HG03575 (cell line): ENCODE data around the gene ARF5.
"Not testable (repeated sequence)": the region's sequence is repeated elsewhere in the genome, so short reads cannot be mapped to it uniquely, and the experiment has no call there.

Experiments used
- ATAC-seq: cut with Tn5 transposase; IDR thresholded peaks from one replicate; pipeline ENCODE4 v1.9.1; 2021; ENCODE audit not compliant: unreplicated experiment, insufficient number of reproducible peaks, low FRiP score; ENCODE audit errors: extremely low read depth

ARF5 gene

DNA sequence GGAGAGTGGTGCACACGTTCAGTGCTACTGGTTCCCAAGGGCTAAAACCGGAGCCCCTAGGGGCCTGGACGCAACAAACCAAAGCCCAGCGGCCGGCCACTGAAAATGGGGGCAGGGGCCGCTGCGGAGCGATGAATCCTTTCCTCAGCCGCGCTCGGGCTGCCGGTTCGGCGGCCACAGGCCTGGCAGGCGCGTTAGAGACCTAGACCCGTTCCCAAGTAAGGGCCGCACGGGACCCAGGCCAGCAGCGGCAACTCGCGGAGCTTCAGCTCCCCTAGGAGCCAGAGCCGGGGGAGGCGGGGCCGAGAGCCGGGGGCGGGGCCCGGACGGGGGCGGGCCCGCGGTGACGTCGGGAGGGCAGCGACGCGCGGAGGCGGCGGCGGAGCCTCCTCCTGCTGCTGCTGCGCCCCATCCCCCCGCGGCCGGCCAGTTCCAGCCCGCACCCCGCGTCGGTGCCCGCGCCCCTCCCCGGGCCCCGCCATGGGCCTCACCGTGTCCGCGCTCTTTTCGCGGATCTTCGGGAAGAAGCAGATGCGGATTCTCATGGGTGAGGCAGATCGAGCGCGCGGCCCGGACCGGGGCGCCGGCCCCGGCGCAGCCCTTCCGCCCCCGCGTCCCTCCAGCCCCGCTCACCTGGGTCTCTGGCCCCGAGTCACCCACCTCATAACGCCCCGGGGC lies at the start of gene ARF5:
TSS of gene ARF5 (plus strand) at position 393 of the 678 bp plus-strand sequence. CDS start at position 481, 88 bp downstream.
- peak; percentile 30 for ATAC-seq

DNA sequence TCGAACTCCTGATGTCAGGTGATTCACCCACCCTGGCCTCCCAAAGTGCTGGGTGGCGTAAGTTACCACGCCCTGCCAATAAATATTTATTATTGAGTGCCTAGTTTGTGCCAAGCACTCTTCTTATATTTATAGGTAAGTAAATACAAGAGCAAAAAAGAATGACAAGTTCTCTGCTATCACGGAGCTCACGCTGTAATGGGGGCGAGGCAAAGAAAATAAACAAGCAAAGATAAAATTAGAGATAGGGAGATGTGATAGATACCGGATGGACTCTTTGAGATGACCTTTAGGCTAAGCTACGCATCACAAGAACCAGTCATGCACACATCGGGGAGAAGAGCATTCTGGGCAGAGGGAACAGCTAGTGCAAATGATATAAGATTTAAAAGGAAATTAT lies 49.1 kb upstream of the ARF5 start:
- no peak for ATAC-seq

DNA sequence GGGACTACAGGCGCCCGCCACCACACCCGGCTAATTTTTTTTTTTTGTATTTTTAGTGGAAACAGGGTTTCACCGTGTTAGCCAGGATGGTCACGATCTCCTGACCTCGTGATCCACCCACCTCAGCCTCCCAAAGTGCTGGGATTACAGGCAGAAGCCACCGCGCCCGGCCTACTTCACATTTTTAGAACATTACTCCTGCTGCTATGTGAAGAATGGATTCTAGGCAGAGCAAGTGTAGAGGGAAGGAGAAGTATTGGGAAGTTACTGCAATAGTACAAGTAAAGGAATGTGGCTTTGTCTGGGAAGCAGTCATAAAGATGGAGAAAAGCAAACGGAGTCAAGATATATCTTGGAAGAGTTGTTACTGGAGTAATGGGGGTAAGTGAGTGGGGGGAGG lies 47.8 kb upstream of the ARF5 start:
- not testable (repeated sequence) for ATAC-seq

DNA sequence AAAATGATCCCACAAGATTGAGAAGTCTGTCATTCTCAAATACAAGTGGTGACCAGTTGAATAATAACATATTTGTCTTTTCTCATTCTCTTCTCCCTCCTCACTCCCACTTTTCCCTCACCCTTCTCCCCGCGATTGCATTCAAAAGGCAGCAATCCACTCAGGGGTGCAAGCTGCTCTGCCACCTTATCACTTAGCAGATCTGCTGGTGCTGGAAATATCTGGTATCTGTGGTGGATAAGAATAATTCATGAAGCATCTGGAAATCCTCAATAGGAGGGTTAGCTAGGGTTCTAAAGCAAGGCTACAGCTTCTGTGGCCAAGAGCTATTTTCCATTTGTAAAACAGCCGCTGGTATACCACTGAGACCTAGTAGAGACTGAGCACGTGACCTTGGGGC lies 46.7 kb upstream of the ARF5 start:
- ATAC-seq, result no peak

DNA sequence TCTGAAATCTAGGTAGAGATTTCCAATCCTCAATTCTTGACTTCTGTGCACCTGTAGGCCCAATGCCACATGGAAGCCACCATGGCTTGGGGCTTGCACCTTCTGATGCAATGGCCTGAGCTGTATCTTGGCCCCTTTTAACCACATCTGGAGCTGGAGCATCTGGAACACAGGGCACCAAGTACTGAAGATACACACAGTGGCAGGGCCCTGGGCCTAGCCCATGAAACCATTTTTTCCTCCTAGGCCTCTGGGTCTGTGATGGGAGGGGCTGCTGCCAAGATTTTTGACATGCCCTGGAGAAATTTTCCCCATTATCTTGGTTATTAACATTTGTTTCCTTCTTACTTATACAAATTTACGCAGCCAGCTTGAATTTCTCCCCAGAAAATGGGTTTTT lies 41.9 kb upstream of the ARF5 start:
- ATAC-seq, result no peak

DNA sequence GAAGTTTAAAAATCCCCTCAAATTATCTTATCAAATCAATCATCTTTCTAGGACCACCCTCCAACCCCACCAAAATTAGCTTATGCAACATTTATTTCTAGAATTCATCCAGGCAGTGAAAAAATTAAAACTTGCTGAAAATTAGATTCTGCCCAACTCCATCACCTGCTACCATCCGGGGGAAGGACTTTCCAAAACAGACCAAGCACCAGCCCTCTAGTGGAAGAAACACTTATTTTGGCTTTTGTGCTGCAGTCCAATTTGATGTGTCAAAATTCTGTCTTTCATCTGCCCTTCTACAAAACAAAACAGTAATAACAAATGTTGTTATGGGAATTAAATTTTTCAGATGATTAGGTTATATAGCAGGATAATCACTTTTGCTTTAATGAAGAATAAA lies 38.0 kb upstream of the ARF5 start:
- no peak for ATAC-seq

DNA sequence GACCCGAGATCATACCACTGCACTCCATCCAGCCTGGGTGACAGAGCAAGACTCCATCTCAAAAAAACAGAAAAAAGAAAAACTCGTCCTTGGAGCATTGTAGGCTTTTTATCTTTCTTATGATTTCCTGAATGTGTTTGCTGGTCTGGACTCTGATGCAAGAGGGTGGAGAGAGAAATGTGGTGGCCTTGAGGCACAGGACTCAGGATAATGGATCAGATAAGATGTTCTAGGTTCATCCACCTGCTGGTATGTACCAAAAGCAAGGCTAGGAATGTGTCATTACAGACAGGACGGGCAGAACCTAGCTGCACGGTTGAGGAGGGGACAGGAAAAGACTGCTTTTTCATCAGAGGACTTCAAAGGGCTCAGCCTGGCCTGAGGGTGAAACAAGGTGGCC lies 36.3 kb upstream of the ARF5 start:
- no peak for ATAC-seq

DNA sequence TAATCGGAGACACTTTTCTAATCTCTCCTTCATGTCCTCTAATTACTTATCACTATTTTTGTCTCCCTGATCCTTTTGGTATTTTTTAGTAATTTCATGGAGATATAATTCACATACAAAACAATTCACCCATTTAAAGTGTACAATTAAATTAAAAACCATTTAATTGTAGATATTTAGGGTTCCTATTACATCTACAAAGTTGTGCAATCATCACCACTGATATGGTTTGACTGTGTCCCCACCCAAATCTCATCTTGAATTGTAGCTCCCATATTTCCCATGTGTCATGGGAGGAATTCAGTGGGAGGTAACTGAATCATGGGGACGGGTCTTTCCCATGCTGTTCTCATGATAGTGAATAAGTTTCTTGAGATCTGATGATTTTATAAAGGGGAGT lies 31.8 kb upstream of the ARF5 start:
- no peak for ATAC-seq

DNA sequence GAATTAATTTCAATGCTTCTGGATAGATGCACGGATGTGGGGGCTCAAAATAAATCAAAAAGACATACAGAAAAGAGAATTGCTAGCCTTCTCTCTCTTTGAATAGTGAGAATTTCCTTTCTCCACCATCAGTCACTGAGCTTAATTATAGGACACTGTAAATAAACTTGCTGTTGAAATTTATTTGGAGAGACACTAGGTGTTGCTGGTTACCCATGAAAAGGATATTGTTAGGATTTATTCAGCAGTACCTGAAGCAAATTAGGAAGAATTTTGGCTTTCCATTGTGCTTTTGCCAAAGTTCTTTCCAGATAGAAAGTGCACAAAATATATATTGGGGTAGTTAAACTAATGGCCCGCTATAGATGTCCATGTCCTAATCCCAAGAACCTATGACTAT lies 30.4 kb upstream of the ARF5 start:
- no peak for ATAC-seq

DNA sequence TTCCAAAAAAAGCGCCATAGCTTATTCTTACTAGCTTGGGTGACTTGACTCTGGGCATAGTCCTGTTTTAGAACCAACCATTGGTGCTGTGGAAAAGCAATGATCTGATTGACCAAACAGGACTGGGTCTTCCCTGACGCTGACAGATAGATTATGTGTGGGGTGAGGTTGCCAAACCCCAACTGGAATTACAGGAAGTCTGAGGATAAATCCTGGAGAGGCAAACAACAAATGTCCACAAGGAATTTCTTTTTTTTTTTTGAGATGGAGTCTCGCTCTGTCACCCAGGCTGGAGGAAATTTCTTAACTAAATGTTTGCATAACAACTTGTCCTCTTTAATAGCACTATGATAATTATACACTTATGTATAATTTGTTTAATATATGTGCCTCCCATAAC lies 22.0 kb upstream of the ARF5 start:
- no peak for ATAC-seq

DNA sequence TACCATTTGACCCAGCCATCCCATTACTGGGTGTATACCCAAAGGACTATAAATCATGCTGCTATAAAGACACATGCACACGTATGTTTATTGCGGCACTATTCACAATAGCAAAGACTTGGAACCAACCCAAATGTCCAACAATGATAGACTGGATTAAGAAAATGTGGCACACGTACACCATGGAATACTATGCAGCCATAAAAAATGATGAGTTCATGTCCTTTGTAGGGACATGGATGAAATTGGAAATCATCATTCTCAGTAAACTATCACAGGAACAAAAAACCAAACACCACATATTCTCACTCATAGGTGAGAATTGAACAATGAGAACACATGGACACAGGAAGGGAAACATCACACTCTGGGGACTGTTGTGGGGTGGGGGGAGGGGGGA lies 20.2 kb upstream of the ARF5 start:
- not testable (repeated sequence) for ATAC-seq

DNA sequence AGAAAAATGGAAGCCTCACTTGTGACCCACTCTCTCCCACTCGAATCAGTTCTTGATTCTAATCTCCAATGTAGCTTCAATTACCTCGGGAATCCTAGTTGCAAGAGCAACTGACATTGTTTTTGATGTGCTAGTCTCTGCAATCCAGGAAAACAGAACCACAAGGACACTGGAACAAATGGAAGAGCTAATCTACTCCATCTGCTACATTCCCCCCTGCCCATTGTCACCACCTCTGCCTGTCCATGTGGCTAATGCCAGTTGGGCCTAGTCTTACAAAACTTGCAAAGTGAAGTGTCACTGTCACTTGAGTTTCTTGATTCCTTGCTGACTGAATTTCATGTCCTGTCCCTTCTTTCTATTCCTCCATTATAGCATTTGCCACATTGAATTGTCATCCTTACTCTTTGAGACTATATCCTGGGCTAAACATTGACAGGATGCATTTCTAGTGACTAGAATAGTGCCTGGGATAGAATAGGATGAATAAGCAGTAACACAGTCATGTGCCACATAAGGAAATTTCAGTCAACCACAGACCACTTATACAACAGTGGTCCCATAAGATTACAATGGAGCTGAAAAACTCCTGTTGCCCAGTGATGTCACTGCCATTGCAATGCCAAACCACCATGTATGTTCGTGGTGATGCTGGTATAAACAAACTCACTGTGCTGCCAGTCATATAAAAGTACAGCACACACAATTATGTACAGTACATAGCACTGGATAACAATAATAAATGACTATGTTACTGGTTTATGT lies 16.3 kb upstream of the ARF5 start:
- no peak for ATAC-seq

DNA sequence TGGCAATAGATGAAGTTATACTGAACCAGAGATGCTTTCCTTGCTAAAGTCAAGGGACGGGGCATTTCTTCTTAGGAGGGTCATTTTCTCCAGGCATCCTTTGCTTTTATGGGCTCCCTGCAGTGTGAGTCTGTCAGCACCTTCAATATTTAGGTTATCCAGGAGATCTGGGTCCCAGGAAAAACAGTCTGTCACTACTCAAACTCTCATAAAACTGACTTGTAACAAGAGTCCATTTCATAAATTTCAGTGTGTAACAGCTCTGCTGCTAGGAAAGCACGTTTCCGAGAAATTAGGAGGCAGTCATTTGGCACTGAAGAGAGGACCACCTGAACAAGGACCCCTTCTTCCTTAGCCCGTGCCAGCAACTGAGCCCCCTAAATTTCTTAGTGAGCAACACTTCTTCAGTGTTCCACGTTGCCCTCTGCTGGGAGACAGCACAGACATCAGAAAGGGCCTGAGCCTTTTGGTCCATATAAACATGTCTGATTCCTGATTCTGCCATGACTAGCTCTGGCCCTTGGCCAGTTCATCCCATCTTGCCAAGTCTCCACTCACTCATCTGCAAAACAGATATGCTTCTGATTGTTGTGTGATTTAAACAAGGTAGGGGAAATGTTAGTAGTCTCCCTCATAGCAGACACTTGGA lies 10.1 kb upstream of the ARF5 start:
- ATAC-seq, result no peak

DNA sequence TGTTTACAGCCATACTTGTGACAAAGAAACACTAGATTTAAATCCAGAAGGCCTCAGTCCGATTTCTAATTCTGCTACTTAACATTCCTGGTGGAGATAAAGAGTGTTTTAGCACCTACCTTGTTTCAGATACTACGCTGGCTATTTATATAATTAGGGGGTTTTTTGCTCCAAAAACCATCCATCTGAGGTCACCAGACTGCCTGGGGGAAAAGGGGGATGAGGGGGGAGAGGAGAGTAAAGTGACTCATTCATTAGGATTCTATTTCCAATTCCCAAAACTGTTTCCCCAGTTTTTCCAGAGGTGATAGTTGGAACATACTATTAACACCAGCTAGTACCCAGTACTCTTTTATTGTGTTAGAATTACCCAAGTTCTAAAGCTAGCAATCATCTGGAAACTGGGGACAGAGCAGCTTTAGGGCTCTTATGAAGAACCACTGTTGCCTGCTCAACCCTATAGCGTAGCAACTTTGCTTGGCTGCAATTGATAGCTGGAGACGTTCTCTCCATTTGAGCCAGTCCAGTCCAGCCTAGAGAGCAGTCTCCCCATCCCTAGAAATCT lies 9.4 kb upstream of the ARF5 start:
- ATAC-seq, result no peak

DNA sequence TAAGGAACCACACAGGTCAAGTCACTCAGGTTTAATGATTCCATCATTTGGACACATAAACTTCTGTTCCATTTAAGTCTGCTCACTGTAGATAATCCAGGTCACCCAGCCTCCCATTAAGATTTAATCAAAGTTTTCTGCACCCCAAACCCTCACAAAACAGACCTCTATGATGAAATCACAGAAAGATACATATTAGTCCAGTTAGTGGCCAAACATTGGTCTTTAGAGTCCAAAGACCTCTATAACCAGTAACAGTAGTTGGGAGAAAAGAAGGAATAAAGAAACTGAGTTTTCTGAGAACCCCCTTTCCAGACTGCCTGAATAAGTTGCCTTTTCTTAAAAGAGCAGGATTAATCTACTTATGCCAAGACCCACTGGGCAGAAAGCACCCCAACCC lies 7.6 kb upstream of the ARF5 start:
- ATAC-seq, result no peak

DNA sequence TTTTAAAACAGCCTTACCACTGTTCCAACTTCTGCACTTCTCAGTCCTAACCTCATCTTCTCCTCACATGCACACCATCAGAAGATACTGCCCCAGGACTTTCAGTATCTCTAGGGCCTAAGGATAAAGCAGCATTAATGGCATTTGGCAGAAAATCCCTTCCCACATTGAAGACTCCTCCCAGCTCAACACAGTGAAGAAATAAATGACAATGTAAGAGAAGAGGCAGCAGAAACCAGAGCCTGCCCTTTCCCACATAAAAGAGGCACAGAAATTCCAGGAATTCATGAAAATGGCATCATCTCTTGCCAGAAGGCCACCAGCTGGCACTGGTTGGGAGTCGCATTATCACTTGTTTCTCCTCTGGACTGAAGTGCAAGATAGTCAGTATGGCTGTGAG lies 6.5 kb upstream of the ARF5 start:
- no peak for ATAC-seq

DNA sequence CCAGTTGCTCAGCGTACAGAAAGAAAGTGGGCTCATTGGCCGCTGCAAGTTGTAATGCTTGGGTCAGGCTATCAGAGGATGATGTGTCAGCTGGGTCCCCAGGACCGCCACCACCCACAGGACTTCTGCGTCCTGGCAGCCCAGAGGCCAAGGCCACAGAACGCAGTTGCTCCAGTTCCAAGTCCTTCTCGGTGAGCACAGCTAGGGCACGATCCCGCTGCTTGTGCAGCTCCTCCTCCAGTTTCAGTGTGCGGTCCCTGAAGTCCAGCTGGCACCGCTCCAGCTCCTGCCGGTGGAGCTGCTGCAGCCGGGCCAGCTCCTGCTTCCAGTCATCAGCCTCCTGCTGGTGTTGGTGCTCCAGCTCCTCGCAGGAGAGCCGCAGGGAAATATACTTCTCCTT lies 5.8 kb upstream of the ARF5 start:
- ATAC-seq, result no peak

DNA sequence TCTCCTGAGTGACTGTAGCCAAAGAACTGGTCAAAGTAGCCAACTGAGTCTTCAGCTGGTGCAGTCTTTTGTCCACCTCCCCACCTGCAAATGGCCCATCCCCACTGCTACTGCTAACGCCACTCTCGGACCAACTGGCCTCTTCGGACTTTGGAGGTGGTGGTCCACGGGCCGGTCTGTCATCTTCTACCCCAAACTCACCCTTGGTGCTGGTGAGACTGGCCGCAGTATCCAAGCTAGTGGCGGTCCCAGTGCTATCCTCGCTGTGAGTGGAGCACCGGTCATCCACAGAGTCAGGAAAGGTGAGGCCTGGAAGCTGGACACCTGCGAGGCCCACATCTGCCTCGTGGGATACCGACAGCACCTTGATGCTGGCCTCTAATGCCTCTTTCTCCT lies 3.6 kb upstream of the ARF5 start:
- no peak for ATAC-seq

DNA sequence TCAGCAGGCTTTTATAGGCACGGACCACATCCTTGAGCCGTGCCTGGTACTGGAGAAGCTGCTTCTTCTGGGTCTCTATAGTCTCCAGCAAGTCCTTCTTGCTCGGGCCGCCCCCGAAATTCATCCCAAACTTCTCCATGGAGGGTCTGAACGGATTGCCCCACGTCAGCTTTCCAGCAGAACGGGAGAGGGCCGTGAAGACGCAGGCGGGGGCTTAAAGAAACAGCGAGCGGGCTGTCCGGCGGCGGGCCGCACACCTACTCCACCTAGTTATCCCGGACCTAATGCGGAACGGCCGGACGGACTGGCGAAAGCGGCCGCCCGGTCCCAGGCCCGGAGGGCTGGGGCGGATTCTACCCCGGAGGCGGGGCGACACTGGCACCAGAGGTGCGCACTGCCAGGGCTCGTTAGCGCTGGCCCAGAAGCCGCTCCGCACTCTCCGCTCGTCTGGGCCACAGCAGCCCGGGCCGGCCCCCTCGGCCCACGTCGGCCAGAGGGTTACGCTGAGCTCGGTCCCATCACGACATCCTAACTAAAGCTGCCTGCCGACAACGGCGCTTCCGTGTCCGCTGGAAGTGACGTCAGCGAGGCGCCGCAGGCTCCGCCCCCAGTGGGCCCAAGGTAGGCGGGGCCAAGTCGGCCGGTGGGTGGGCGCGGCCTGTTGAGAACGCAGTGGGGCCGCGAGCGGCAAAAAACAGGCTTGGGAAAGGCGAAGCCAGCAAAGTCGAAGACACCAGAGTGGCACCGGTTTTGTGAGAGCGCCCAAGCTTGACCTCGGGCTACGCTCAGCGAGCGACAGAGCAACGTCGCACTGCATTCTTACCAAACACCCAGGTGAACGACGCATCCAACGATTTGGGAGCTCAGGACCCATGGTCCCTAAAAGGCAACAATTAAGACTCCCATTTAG lies 2.9 kb upstream of the ARF5 start, which contains the start of gene GCC1:
TSS of gene GCC1 (minus strand) at position 553 of the 910 bp plus-strand sequence. CDS start at position 139, 414 bp downstream.
- ATAC-seq, result peak; percentile 70
